ENCODE data around the gene MYADM.

- no peak for TF ChIP-seq GATA2 (IDR thresholded peaks at IDR 0.05; ENCODE audit: low read depth, low read length)
- TF ChIP-seq GATA3 (IDR thresholded peaks at IDR 0.05; ENCODE audit: low read depth, low read length): no peak
Measured at GRCh38 chr19:53894707-53895106, 27.0 kb downstream of the MYADM start.

Data from SH-SY5Y (cell line).